Measurements from ENCODE around the gene TICRR. TPM values are rescaled to one million over a fixed set of nuclear protein-coding genes. Genes with fewer than 3 reads are reported as not detected.

TICRR gene
- total and polyA plus RNA-seq, 2 of the 4 experiments (the other 2 are of a cell fraction), result 3.0 to 4.2 TPM

DNA sequence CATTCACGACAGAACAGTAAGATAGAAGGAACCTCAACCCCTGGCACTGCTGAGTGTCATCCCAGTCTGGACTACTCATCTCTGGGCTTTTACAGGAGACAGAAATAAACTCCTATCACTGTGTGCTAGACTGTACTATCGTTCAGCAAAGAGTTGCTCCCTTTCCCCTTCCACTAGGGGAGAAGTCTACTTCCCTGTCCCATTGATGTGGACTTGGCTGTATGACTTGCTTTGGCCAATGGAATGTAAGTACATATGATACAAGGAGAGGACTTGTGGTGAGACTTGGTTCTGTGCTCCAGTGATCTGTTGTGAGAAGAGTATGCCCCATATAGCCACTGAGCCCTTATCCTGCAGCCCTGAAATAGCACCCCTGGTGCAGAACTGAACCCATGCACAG lies 85.3 kb downstream of the TICRR start:
- no peaks in the 10 kb centered on the region for H4K20me1 ChIP-seq (ENCODE audit: insufficient read depth, low read length)
- no peak overlapping the region for H4K8ac ChIP-seq (ENCODE audit: low read depth in 2 of 2, low read length in 2 of 2)
- H4K5ac ChIP-seq (ENCODE audit: low read depth, low read length), result no peak overlapping the region
- H3K9me3 ChIP-seq (ENCODE audit: control insufficient read depth, insufficient read depth, low read length), result no peaks in the 10 kb centered on the region
- BruUV-seq (replicated peaks), result no TSS peak
- H3K4ac ChIP-seq (ENCODE audit: low read depth, low read length), result no peak overlapping the region
- no peaks in the 10 kb centered on the region for H3K27me3 ChIP-seq (ENCODE audit: control insufficient read depth, insufficient read depth, low read length)
- H3K27ac ChIP-seq (ENCODE audit: insufficient read depth, low read length), result no peak overlapping the region
- peaks cover 19% of the 10 kb centered on the region for H3K9me1 ChIP-seq (ENCODE audit: insufficient read depth, low read length)
- H2AK9ac ChIP-seq (replicated peaks; ENCODE audit: low read depth, low read length, poor library complexity), result no peak overlapping the region
- H2AFZ ChIP-seq (replicated peaks; ENCODE audit: low read length, poor library complexity), result no peak overlapping the region
- no CpG with 5 or more reads among the region's 2 CpGs for WGBS, 2 experiments (ENCODE audit: extremely low coverage in 2 of 2, insufficient read length in 1 of 2)
- ChIA-PET CTCF (no interaction called here), POLR2A (ENCODE audit: unreplicated experiment) (no interaction called here)
- in situ Hi-C loops (cut with MboI; ENCODE audit: low sequenced_read_pairs), result no loop called here
- H3K79me1 ChIP-seq (ENCODE audit: low read depth in 1 of 2, low read length in 2 of 2), result peaks cover 0 to 11% of the 10 kb centered on the region in 2 experiments; a peak in 2 of 4 replicates
- H3K4me1 ChIP-seq (ENCODE audit: control insufficient read depth, insufficient read depth, low read length), result peaks cover 16% of the 10 kb centered on the region
- H3K14ac ChIP-seq (replicated peaks; ENCODE audit: low read depth, low read length), result no peak overlapping the region
- no peak overlapping the region for H2BK120ac ChIP-seq (ENCODE audit: low read depth, low read length)
- H3K23ac ChIP-seq (ENCODE audit: low read depth, low read length), result no peak overlapping the region
- H3K18ac ChIP-seq (ENCODE audit: low read depth, low read length), result no peak overlapping the region
- DNase-seq (no peak), ATAC-seq (ENCODE audit: low read depth) (no peak)
- dilution Hi-C loops (cut with HindIII; ENCODE audit: low sequenced_read_pairs, unreplicated experiment), result no loop called here
- H2AK5ac ChIP-seq (ENCODE audit: low read depth, low read length), result no peak overlapping the region
- no peak overlapping the region for H2BK15ac ChIP-seq (ENCODE audit: low read depth, low read length)
- intact Hi-C loops (cut with micrococcal nuclease), result no loop called here
- H2BK20ac ChIP-seq (ENCODE audit: low read depth, low read length), result no peak overlapping the region
- no peak overlapping the region for H3K56ac ChIP-seq (ENCODE audit: extremely low read depth, insufficient read depth, low read length)
- H4K91ac ChIP-seq (ENCODE audit: insufficient read depth, low read depth, low read length), result no peak overlapping the region
- TF ChIP-seq, protein P1, sequence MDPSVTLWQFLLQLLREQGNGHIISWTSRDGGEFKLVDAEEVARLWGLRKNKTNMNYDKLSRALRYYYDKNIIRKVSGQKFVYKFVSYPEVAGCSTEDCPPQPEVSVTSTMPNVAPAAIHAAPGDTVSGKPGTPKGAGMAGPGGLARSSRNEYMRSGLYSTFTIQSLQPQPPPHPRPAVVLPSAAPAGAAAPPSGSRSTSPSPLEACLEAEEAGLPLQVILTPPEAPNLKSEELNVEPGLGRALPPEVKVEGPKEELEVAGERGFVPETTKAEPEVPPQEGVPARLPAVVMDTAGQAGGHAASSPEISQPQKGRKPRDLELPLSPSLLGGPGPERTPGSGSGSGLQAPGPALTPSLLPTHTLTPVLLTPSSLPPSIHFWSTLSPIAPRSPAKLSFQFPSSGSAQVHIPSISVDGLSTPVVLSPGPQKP (IDR thresholded peaks at IDR 0.05; ENCODE audit: borderline replicate concordance, low read depth, low read length), result no peak
- no peak for TF ChIP-seq BHLHE40 (IDR thresholded peaks at IDR 0.05; ENCODE audit: low read depth, low read length)
- no peak overlapping the region for H3K4me3 ChIP-seq (ENCODE audit: insufficient read depth, low read depth, low read length)
- no peak overlapping the region for H3K9ac ChIP-seq (ENCODE audit: low read depth, low read length)
- no peak overlapping the region for H2BK5ac ChIP-seq (ENCODE audit: low read depth, low read length, poor library complexity, severe bottlenecking)
- no peaks in the 10 kb centered on the region for H3K36me3 ChIP-seq (ENCODE audit: control insufficient read depth, insufficient read depth, low read length)
- no peak overlapping the region for H3K4me2 ChIP-seq (ENCODE audit: low read depth, low read length)
